HCT116 (cell line): ENCODE data around the gene MAPK14. TPM values are rescaled to one million over a fixed set of nuclear protein-coding genes. Genes with fewer than 3 reads are reported as not detected.

Experiments
- ATAC-seq: fragments of 200-7000 bp; cut with Tn5 transposase; 2 replicates; pipeline ENCODE4 v1.9.1; 2020; ENCODE audit warnings: mild to moderate bottlenecking, moderate library complexity
- BruUV-seq: library from RNA; stranded (reverse); fragments of 400-500 nt; replicated peaks from 2 replicates; lab custom pipeline; 2021; lab: Mats Ljungman, UMichigan
- CTCF ChIA-PET: fragments of 300-600 bp; sonication (Branson Sonifier 250); formaldehyde crosslinking; loops from one replicate; lab custom pipeline; 2021; ENCODE audit warnings: antibody characterized with exemption; lab: Charles Lee
- POLR2A ChIA-PET: fragments of 300-600, 350-600 bp; sonication (Branson Sonifier 250); formaldehyde crosslinking; loops from one replicate; lab custom pipeline; 2021; ENCODE audit warnings: antibody characterized with exemption; lab: Charles Lee
- RAD21 ChIA-PET, 2 experiments: fragments of 300-600 bp; sonication (Branson Sonifier 250); formaldehyde crosslinking; loops; one replicate each; lab custom pipeline; 2023; ENCODE audit warnings: low total read pairs in 2 of 2; ENCODE audit not compliant: uncharacterized antibody in 2 of 2, unreplicated experiment in 2 of 2, low non-redundant PET in 1 of 2; lab: Charles Lee
- DNase-seq: peaks from one replicate; pipeline ENCODE4 v3.0.0-alpha.2; 2010; ENCODE audit warnings: low read depth, low spot score
- H2AFZ ChIP-seq: fragments of 200-600 bp; shearing (Covaris generic), sonication (generic); 2 replicates; pipeline ENCODE4 v1.6.1; 2017; ENCODE audit warnings: low read depth, mixed run types, mixed read lengths, antibody characterized with exemption, low read length; ENCODE audit not compliant: poor library complexity, severe bottlenecking
- H3K27ac ChIP-seq: 2 replicates; pipeline ENCODE4 v1.5.1; 2012; ENCODE audit warnings: low read depth, low read length
- H3K27me3 ChIP-seq: fragments of 200-600 bp; sonication (generic); 2 replicates; pipeline ENCODE4 v1.6.1; 2016; ENCODE audit warnings: mixed run types, low read length, mixed read lengths; ENCODE audit not compliant: insufficient read depth
- H3K36me3 ChIP-seq, 2 experiments: fragments of 200-500 bp in 1 of 2; fragments of 200-600 bp in 1 of 2; sonication (Bioruptor generic) in 1 of 2; sonication (generic) in 1 of 2; 2 replicates each; pipeline versions ENCODE4 v1.5.1 to v1.6.1; 2014 to 2016; ENCODE audit warnings: low read length in 2 of 2, inconsistent platforms in 1 of 2, mixed read lengths in 1 of 2, mixed run types in 1 of 2; ENCODE audit not compliant: insufficient read depth in 2 of 2, control insufficient read depth in 1 of 2
- H3K4me1 ChIP-seq, 2 experiments: fragments of 200-600 bp in 1 of 2; sonication (generic) in 1 of 2; 2 replicates each; pipeline versions ENCODE4 v1.5.1 to v1.6.1; 2012 to 2017; ENCODE audit warnings: low read length in 2 of 2, inconsistent platforms in 1 of 2, mild to moderate bottlenecking in 1 of 2, mixed read lengths in 1 of 2, mixed run types in 1 of 2, moderate library complexity in 1 of 2; ENCODE audit not compliant: insufficient read depth in 2 of 2, control insufficient read depth in 1 of 2
- H3K4me2 ChIP-seq: fragments of 200-600 bp; sonication (generic); 2 replicates; pipeline ENCODE4 v1.6.1; 2017; ENCODE audit warnings: mixed run types, low read length, mixed read lengths
- H3K4me3 ChIP-seq, 2 experiments: fragments of 200-600 bp in 1 of 2; sonication (generic) in 1 of 2; replicated peaks in 1 of 2; 2 replicates each; pipeline ENCODE4 v1.5.1; 2011 to 2016; ENCODE audit warnings: low read length in 2 of 2, control low read depth in 1 of 2, low read depth in 1 of 2, mild to moderate bottlenecking in 1 of 2, mixed read lengths in 1 of 2, mixed run types in 1 of 2
- H3K79me2 ChIP-seq: fragments of 200-600 bp; sonication (generic); 2 replicates; pipeline ENCODE4 v1.6.1; 2017; ENCODE audit warnings: mild to moderate bottlenecking, mixed run types, low read length, moderate library complexity, mixed read lengths; ENCODE audit not compliant: insufficient read depth
- H3K9ac ChIP-seq: fragments of 200-600 bp; sonication (generic); 2 replicates; pipeline ENCODE4 v1.6.1; 2016; ENCODE audit warnings: low read length, mixed read lengths
- H3K9me2 ChIP-seq: fragments of 200-600 bp; sonication (generic), shearing (Covaris generic); 2 replicates; pipeline ENCODE4 v1.6.1; 2017; ENCODE audit warnings: mixed run types, mild to moderate bottlenecking, moderate library complexity; ENCODE audit not compliant: insufficient read depth
- H3K9me3 ChIP-seq, 2 experiments: fragments of 200-500 bp in 1 of 2; fragments of 200-600 bp in 1 of 2; sonication (Bioruptor generic) in 1 of 2; sonication (generic) in 1 of 2; 2 replicates each; pipeline ENCODE4 v1.6.1; 2014 to 2017; ENCODE audit warnings: low read length in 2 of 2, mixed read lengths in 2 of 2, inconsistent platforms in 1 of 2, low read depth in 1 of 2, mild to moderate bottlenecking in 1 of 2, mixed run types in 1 of 2, moderate library complexity in 1 of 2; ENCODE audit not compliant: control insufficient read depth in 1 of 2, insufficient read depth in 1 of 2
- H4K20me1 ChIP-seq: fragments of 200-600 bp; sonication (generic), shearing (Covaris generic); 2 replicates; pipeline ENCODE4 v1.6.1; 2017; ENCODE audit warnings: mixed run types, mild to moderate bottlenecking, moderate library complexity; ENCODE audit not compliant: insufficient read depth
- MAX ChIP-seq: IDR thresholded peaks from 2 replicates; pipeline ENCODE4 v1.6.1; 2012
- YY1 ChIP-seq: IDR thresholded peaks from 2 replicates; pipeline ENCODE4 v1.6.1; 2011; ENCODE audit warnings: low read length, low read depth, moderate library complexity, mild to moderate bottlenecking; ENCODE audit not compliant: insufficient replicate concordance; ENCODE audit errors: extremely low read depth
- ZNF274 ChIP-seq: fragments of 200-500 bp; sonication (Bioruptor generic); IDR thresholded peaks from 2 replicates; pipeline ENCODE4 v1.6.1; 2014; ENCODE audit warnings: mild to moderate bottlenecking, low read depth, low read length, inconsistent platforms
- intact Hi-C: fragments of 100-400 bp; cut with micrococcal nuclease; formaldehyde crosslinking; loops from 2 replicates; pipeline ENCODE4 v1.10.0; 2022
- total RNA-seq: library from RNA; stranded (reverse); gene quantifications from one replicate; pipeline ENCODE4 v1.2.1, GENCODE V29; 2021; ENCODE audit not compliant: unreplicated experiment

The MAPK14 gene
- total RNA-seq, 1 experiment from 2014 or later = 34.2 TPM

- Histone ChIP-seq H3K27ac (no peak overlapping the region), H2AFZ (no peak overlapping the region), H3K27me3 (no peaks in the 10 kb centered on the region), H3K9me2 (no peaks in the 10 kb centered on the region), H3K4me3 (no peak overlapping the region), H3K36me3 (no peaks in the 10 kb centered on the region), H3K4me2 (no peak overlapping the region), H3K4me1 (peaks cover 17 to 54% of the 10 kb centered on the region in 2 experiments), H3K9me3 (no peaks in the 10 kb centered on the region), H3K9ac (no peak overlapping the region), H4K20me1 (no peaks in the 10 kb centered on the region), H3K79me2 (no peaks in the 10 kb centered on the region)
- BruUV-seq = no TSS peak
- ATAC-seq = no peak
- ChIA-PET RAD21 (no interaction called here), CTCF (interaction anchor here (1.5 kb wide), 1 partner anchor 234 kb away, joined by 4 read pairs; no protein-coding TSS in a partner anchor), POLR2A (no interaction called here)
- TF ChIP-seq MAX (no peak), YY1 (no peak), ZNF274 (no peak)
- intact Hi-C loops = no loop called here
- DNase-seq = no peak
Measured at GRCh38 chr6:36126121-36126520, 98.5 kb downstream of the MAPK14 start.

GRCh38 chr6:36126553-36127458 is 99.2 kb downstream of the MAPK14 start:
- no TSS peak for BruUV-seq
- Histone ChIP-seq H3K27me3 (no peaks in the 10 kb centered on the region), H3K79me2 (no peaks in the 10 kb centered on the region), H3K4me2 (peak overlapping the region; percentile 62), H3K4me3 (peak overlapping the region in 1 of 2 experiments; percentile 12; a peak in 1 of 4 replicates), H4K20me1 (no peaks in the 10 kb centered on the region), H3K9ac (no peak overlapping the region), H3K36me3 (no peaks in the 10 kb centered on the region), H3K9me3 (no peaks in the 10 kb centered on the region)
- no peak for DNase-seq
- POLR2A ChIA-PET = no interaction called here
- TF ChIP-seq MAX = no peak
- TF ChIP-seq, all 23 proteins: peak for 0
- Histone ChIP-seq H3K4me1 (peaks cover 19 to 57% of the 10 kb centered on the region in 2 experiments), H2AFZ (no peak overlapping the region), H3K27ac (no peak overlapping the region), H3K9me2 (no peaks in the 10 kb centered on the region)
- CTCF ChIA-PET = interaction anchor here (1.5 kb wide), 1 partner anchor 234 kb away, joined by 4 read pairs; no protein-coding TSS in a partner anchor
- intact Hi-C loops = no loop called here
- RAD21 ChIA-PET = no interaction called here
- ATAC-seq = no peak
